ENCODE results near the gene TMEM63B. TPM values are rescaled to one million over a fixed set of nuclear protein-coding genes. Genes with fewer than 3 reads are reported as not detected.

TMEM63B gene
- total RNA-seq, 1 experiment from 2014 or later: 22.6 TPM

GRCh38 chr6:44202972-44203750 lies 75.8 kb downstream of the TMEM63B start:
- H3K27ac Mint-ChIP-seq (ENCODE audit: low read depth, unreplicated experiment): no peak overlapping the region

GRCh38 chr6:44203955-44204354 lies 76.6 kb downstream of the TMEM63B start:
- H3K4me3 Mint-ChIP-seq (ENCODE audit: unreplicated experiment): no peak overlapping the region
- no peaks in the 10 kb centered on the region for H3K27me3 Mint-ChIP-seq (ENCODE audit: insufficient read depth, unreplicated experiment)
- BruUV-seq (replicated peaks): no TSS peak
- intact Hi-C loops (cut with micrococcal nuclease): no loop called here
- H3K9me3 Mint-ChIP-seq (ENCODE audit: unreplicated experiment): no peaks in the 10 kb centered on the region
- no peak overlapping the region for H3K27ac Mint-ChIP-seq (ENCODE audit: low read depth, unreplicated experiment)
- peaks cover 20% of the 10 kb centered on the region for H3K4me1 Mint-ChIP-seq (ENCODE audit: insufficient read depth, unreplicated experiment)
- no peak for TF ChIP-seq CTCF (IDR thresholded peaks at IDR 0.05; ENCODE audit: unreplicated experiment)
- no peaks in the 10 kb centered on the region for H3K36me3 Mint-ChIP-seq (ENCODE audit: insufficient read depth, unreplicated experiment)
- no peak for DNase-seq (ENCODE audit: unreplicated experiment)
- ChIA-PET CTCF (interaction anchor here (0.6 to 1.2 kb wide), 3 partner anchors 11 to 32 kb away, joined by 3 read pairs; no protein-coding TSS in a partner anchor), POLR2A (interaction anchor here (0.9 to 1.8 kb wide), 2 partner anchors 11 to 41 kb away, joined by 3 to 6 read pairs; no protein-coding TSS in a partner anchor)

More at GRCh38 chr6:44202972-44203750, 75.8 kb downstream of the TMEM63B start:
- Mint-ChIP-seq H3K4me3 (ENCODE audit: unreplicated experiment) (no peak overlapping the region), H3K27me3 (ENCODE audit: insufficient read depth, unreplicated experiment) (no peaks in the 10 kb centered on the region), H3K36me3 (ENCODE audit: insufficient read depth, unreplicated experiment) (no peaks in the 10 kb centered on the region), H3K9me3 (ENCODE audit: unreplicated experiment) (no peaks in the 10 kb centered on the region), H3K4me1 (ENCODE audit: insufficient read depth, unreplicated experiment) (peaks cover 20% of the 10 kb centered on the region)
- intact Hi-C loops (cut with micrococcal nuclease): no loop called here
- ChIA-PET POLR2A (interaction anchor here (0.9 to 1.8 kb wide), 2 partner anchors 12 to 42 kb away, joined by 3 to 6 read pairs; no protein-coding TSS in a partner anchor), CTCF (interaction anchor here (0.6 to 1.3 kb wide), 3 partner anchors 9 to 136 kb away, joined by 3 read pairs; no protein-coding TSS in a partner anchor)
- BruUV-seq (replicated peaks): no TSS peak
- no peak for DNase-seq (ENCODE audit: unreplicated experiment)
- no peak for TF ChIP-seq CTCF (IDR thresholded peaks at IDR 0.05; ENCODE audit: unreplicated experiment)

Other genes starting within 250 kb of the TMEM63B start
- gene MRPL14, start 102 bp upstream of the TMEM63B start, total RNA-seq (2022): 47.6 and 66.8 TPM in 2 replicates
- not detected in 2 replicates for gene CAPN11, start 31.3 kb downstream of the TMEM63B start, total RNA-seq (2022)
- not detected in 2 replicates for gene MYMX, start 89.4 kb downstream of the TMEM63B start, total RNA-seq (2022)
- 6.8 and 7.0 TPM in 2 replicates for gene SLC29A1, start 96.0 kb downstream of the TMEM63B start, total RNA-seq (2022)
- 546 and 577 TPM in 2 replicates for gene HSP90AB1, start 119.5 kb downstream of the TMEM63B start, total RNA-seq (2022)
- gene SLC35B2, start 130.0 kb downstream of the TMEM63B start, total RNA-seq (2022): 27.1 and 31.3 TPM in 2 replicates
- 6.0 and 8.8 TPM in 2 replicates for gene NFKBIE, start 138.0 kb downstream of the TMEM63B start, total RNA-seq (2022)
- gene TMEM151B, start 142.9 kb downstream of the TMEM63B start, total RNA-seq (2022): not detected in 2 replicates
- 15.5 and 23.2 TPM in 2 replicates for gene AARS2, start 185.8 kb downstream of the TMEM63B start, total RNA-seq (2022)
- not detected in 2 replicates for gene SPATS1, start 215.1 kb downstream of the TMEM63B start, total RNA-seq (2022)

All from MCF 10A (cell line).